Gastrocnemius medialis (tissue), 4 donors: ENCODE results near the gene CABCOCO1. TPM values are rescaled to one million over a fixed set of nuclear protein-coding genes. Genes with fewer than 3 reads are reported as not detected.
A peak's percentile ranks its signal among the peaks of the same experiment; 100 is the strongest.

Experiments used
- ATAC-seq, 2 donors: fragments of 150-250 bp; one replicate each; pipeline ENCODE4 v1.9.1; 2016
- DNase-seq, 2 donors: peaks; one replicate each; pipeline ENCODE4 v3.0.0-alpha.2; 2019
- H3K27ac ChIP-seq, 4 donors: fragments of 200-600 bp; sonication (generic); 1 replicate in 1 of 4; 2 replicates in 3 of 4; pipeline ENCODE4 v1.5.1; 2016 to 2018; ENCODE audit warnings: mild to moderate bottlenecking in 2 of 4, moderate library complexity in 1 of 4
- H3K27me3 ChIP-seq, 3 donors: fragments of 200-600 bp; sonication (generic) in 2 of 3; 1 replicate in 1 of 3; 2 replicates in 2 of 3; pipeline versions ENCODE4 v1.5.1 to v1.6.0; 2016 to 2019; ENCODE audit warnings: mild to moderate bottlenecking in 1 of 3, moderate library complexity in 1 of 3
- H3K36me3 ChIP-seq, 2 donors: fragments of 200-600 bp; sonication (generic) in 1 of 2; one replicate each; pipeline ENCODE4 v1.5.1; 2017 to 2018
- H3K4me1 ChIP-seq, 2 donors: fragments of 200-600 bp; sonication (generic) in 1 of 2; one replicate each; pipeline ENCODE4 v1.5.1; 2016 to 2017; ENCODE audit warnings: mild to moderate bottlenecking in 2 of 2
- H3K4me3 ChIP-seq, 4 donors: fragments of 200-600 bp; sonication (generic) in 3 of 4; 1 replicate in 1 of 4; 2 replicates in 3 of 4; pipeline ENCODE4 v1.5.1; 2016 to 2019; ENCODE audit warnings: mild to moderate bottlenecking in 2 of 4
- H3K9me3 ChIP-seq, 3 donors: fragments of 200-600 bp; sonication (generic) in 2 of 3; 1 replicate in 1 of 3; 2 replicates in 2 of 3; pipeline ENCODE4 v1.5.1; 2016 to 2019
- CTCF ChIP-seq, 5 experiments: fragments of 450-650 bp in 3 of 5; fragments of 200-600 bp in 2 of 5; sonication (generic) in 2 of 5; IDR thresholded peaks in 4 of 5; conservative IDR thresholded peaks in 1 of 5; 1 replicate in 4 of 5; 2 replicates in 1 of 5; pipeline ENCODE4 v1.5.1; 2016 to 2019; ENCODE audit warnings: antibody characterized with exemption in 5 of 5, mild to moderate bottlenecking in 3 of 5, moderate library complexity in 3 of 5
- POLR2A ChIP-seq, 2 donors: fragments of 450-650 bp; IDR thresholded peaks; one replicate each; pipeline ENCODE4 v1.6.1; 2017; ENCODE audit warnings: antibody characterized with exemption in 2 of 2, mild to moderate bottlenecking in 2 of 2, moderate library complexity in 2 of 2
- in situ Hi-C, 4 donors: fragments of 200-750 bp; cut with MboI; loops; one replicate each; pipeline versions ENCODE4 v1.15.0 to v1.8.0; 2017; ENCODE audit warnings: low sequenced_read_pairs in 4 of 4
- intact Hi-C: fragments of 100-400 bp; cut with DNase I; formaldehyde crosslinking; loops from one replicate; pipeline ENCODE4 v1.15.1; 2023; ENCODE audit warnings: low total_unique reads
- total RNA-seq, 4 donors: library from RNA; depleted of rRNA; stranded (reverse); fragments of >200 nt; gene quantifications; one replicate each; pipeline versions ENCODE4 v1.1.0 to v1.2.3, GENCODE V29; 2016

Gene CABCOCO1
- total RNA-seq, 4 donors from 2014 or later, result not detected

GRCh38 chr10:61639952-61640351 lies 22.8 kb upstream of the CABCOCO1 start:
- intact Hi-C loops (no loop called here), in situ Hi-C loops (no loop called here)
- DNase-seq, result no peak
- ATAC-seq, result no peak
- no peak overlapping the region for H3K4me3 ChIP-seq
- no peaks in the 10 kb centered on the region for H3K4me1 ChIP-seq
- no peaks in the 10 kb centered on the region for H3K36me3 ChIP-seq
- TF ChIP-seq CTCF (IDR thresholded peaks at IDR 0.05 in 4 of 5, conservative IDR thresholded peaks at IDR 0.05 in 1 of 5) (no peak), POLR2A (IDR thresholded peaks at IDR 0.05) (no peak)
- no peaks in the 10 kb centered on the region for H3K9me3 ChIP-seq
- no peaks in the 10 kb centered on the region for H3K27me3 ChIP-seq
- H3K27ac ChIP-seq, result no peak overlapping the region

- in situ Hi-C loops, result no loop called here
- Histone ChIP-seq H3K27ac (no peak overlapping the region), H3K9me3 (no peaks in the 10 kb centered on the region), H3K4me1 (no peaks in the 10 kb centered on the region), H3K36me3 (no peaks in the 10 kb centered on the region), H3K27me3 (no peaks in the 10 kb centered on the region), H3K4me3 (no peak overlapping the region)
- ATAC-seq (no peak), DNase-seq (no peak)
- intact Hi-C loops, result no loop called here
- TF ChIP-seq POLR2A (IDR thresholded peaks at IDR 0.05) (no peak), CTCF (IDR thresholded peaks at IDR 0.05 in 4 of 5, conservative IDR thresholded peaks at IDR 0.05 in 1 of 5) (no peak)
Observed at GRCh38 chr10:61640856-61641255, 21.9 kb upstream of the CABCOCO1 start.

GRCh38 chr10:61642150-61642571 lies 20.6 kb upstream of the CABCOCO1 start:
- Histone ChIP-seq H3K27me3 (no peaks in the 10 kb centered on the region), H3K4me3 (no peak overlapping the region), H3K36me3 (no peaks in the 10 kb centered on the region), H3K9me3 (no peaks in the 10 kb centered on the region), H3K4me1 (no peaks in the 10 kb centered on the region), H3K27ac (no peak overlapping the region)
- in situ Hi-C loops, result no loop called here
- ATAC-seq (no peak), DNase-seq (no peak)
- no peak for TF ChIP-seq POLR2A (IDR thresholded peaks at IDR 0.05)
- no peak for TF ChIP-seq CTCF (IDR thresholded peaks at IDR 0.05 in 4 of 5, conservative IDR thresholded peaks at IDR 0.05 in 1 of 5)
- intact Hi-C loops, result no loop called here

- Histone ChIP-seq H3K4me1 (no peaks in the 10 kb centered on the region), H3K36me3 (no peaks in the 10 kb centered on the region), H3K9me3 (no peaks in the 10 kb centered on the region), H3K27me3 (no peaks in the 10 kb centered on the region), H3K4me3 (no peak overlapping the region), H3K27ac (no peak overlapping the region)
- peak in 1 of 2 donors; percentile 66 for ATAC-seq
- no peak for TF ChIP-seq CTCF (IDR thresholded peaks at IDR 0.05 in 4 of 5, conservative IDR thresholded peaks at IDR 0.05 in 1 of 5)
- TF ChIP-seq POLR2A (IDR thresholded peaks at IDR 0.05), result no peak
- DNase-seq, result no peak
- in situ Hi-C loops (no loop called here), intact Hi-C loops (no loop called here)
Observed at GRCh38 chr10:61642676-61643075, 20.1 kb upstream of the CABCOCO1 start.

- TF ChIP-seq CTCF (IDR thresholded peaks at IDR 0.05 in 4 of 5, conservative IDR thresholded peaks at IDR 0.05 in 1 of 5), result no peak
- H3K27ac ChIP-seq, result no peak overlapping the region
- DNase-seq, result peak in 1 of 2 donors; percentile 10
Observed at GRCh38 chr10:61643316-61643751, 19.4 kb upstream of the CABCOCO1 start.

More at GRCh38 chr10:61643316-61643751, 19.4 kb upstream of the CABCOCO1 start:
- ATAC-seq, result peak in 1 of 2 donors; percentile 52
- H3K36me3 ChIP-seq, result no peaks in the 10 kb centered on the region
- in situ Hi-C loops (no loop called here), intact Hi-C loops (no loop called here)
- no peaks in the 10 kb centered on the region for H3K4me1 ChIP-seq
- H3K4me3 ChIP-seq, result no peak overlapping the region
- no peaks in the 10 kb centered on the region for H3K9me3 ChIP-seq
- no peaks in the 10 kb centered on the region for H3K27me3 ChIP-seq
